Body of pancreas (tissue), 4 donors: ENCODE results near the gene GALNT17. TPM values are rescaled to one million over a fixed set of nuclear protein-coding genes. Genes with fewer than 3 reads are reported as not detected.
A peak's percentile ranks its signal among the peaks of the same experiment; 100 is the strongest.

Experiments
- ATAC-seq: fragments of 150-250 bp; one replicate; pipeline ENCODE4 v1.9.1; 2016
- DNase-seq, 4 donors: peaks; one replicate each; pipeline ENCODE4 v3.0.0-alpha.2; 2019
- H3K27ac ChIP-seq, 4 donors: fragments of 200-600 bp; sonication (generic); 1 replicate in 3 of 4; 2 replicates in 1 of 4; pipeline versions ENCODE4 v1.5.1 to v1.6.1; 2016 to 2019; ENCODE audit warnings: mild to moderate bottlenecking in 1 of 4, mixed read lengths in 1 of 4, moderate library complexity in 1 of 4
- H3K27me3 ChIP-seq, 2 donors: fragments of 200-600 bp; sonication (generic); one replicate each; pipeline ENCODE4 v1.6.0; 2016; ENCODE audit warnings: mild to moderate bottlenecking in 1 of 2
- H3K36me3 ChIP-seq, 2 donors: fragments of 200-600 bp; sonication (generic); replicated peaks in 1 of 2; 2 replicates each; pipeline ENCODE4 v1.5.1; 2016; ENCODE audit warnings: low read depth in 2 of 2; ENCODE audit not compliant: insufficient read depth in 1 of 2
- H3K4me1 ChIP-seq: fragments of 200-600 bp; sonication (generic); one replicate; pipeline ENCODE4 v1.6.0; 2016
- H3K4me3 ChIP-seq, 2 donors: fragments of 200-600 bp; sonication (generic); 1 replicate in 1 of 2; 2 replicates in 1 of 2; pipeline ENCODE4 v1.5.1; 2016 to 2019
- H3K9me3 ChIP-seq, 3 donors: fragments of 200-600 bp; sonication (generic); 1 replicate in 2 of 3; 2 replicates in 1 of 3; pipeline ENCODE4 v1.5.1; 2016
- POLR2A ChIP-seq, 3 donors: fragments of 450-650 bp; IDR thresholded peaks; one replicate each; pipeline ENCODE4 v1.6.1; 2016; ENCODE audit warnings: antibody characterized with exemption in 3 of 3, mild to moderate bottlenecking in 2 of 3
- WGBS, 2 donors: methylation state at CpG; one replicate each; pipeline ENCODE4 v1.1.5; 2017; 5-methylcytosine and 5-hydroxymethylcytosine counted together
- intact Hi-C: fragments of 100-400 bp; cut with DNase I; formaldehyde crosslinking; loops from one replicate; pipeline ENCODE4 v1.15.1; 2023
- total RNA-seq, 2 donors: library from RNA; depleted of rRNA; stranded (reverse); fragments of >200 nt; gene quantifications; one replicate each; pipeline ENCODE4 v1.1.0, GENCODE V29; 2016
- TF ChIP-seq, protein P1 (sequence below), 7 experiments: fragments of 450-650 bp in 4 of 7; fragments of 200-600 bp in 3 of 7; sonication (generic) in 3 of 7; IDR thresholded peaks; one replicate each; pipeline ENCODE4 v1.5.1; 2016 to 2019; ENCODE audit warnings: antibody characterized with exemption in 7 of 7

GALNT17 gene
- total RNA-seq, 2 donors from 2014 or later, result 6.5 to 27.4 TPM

DNA sequence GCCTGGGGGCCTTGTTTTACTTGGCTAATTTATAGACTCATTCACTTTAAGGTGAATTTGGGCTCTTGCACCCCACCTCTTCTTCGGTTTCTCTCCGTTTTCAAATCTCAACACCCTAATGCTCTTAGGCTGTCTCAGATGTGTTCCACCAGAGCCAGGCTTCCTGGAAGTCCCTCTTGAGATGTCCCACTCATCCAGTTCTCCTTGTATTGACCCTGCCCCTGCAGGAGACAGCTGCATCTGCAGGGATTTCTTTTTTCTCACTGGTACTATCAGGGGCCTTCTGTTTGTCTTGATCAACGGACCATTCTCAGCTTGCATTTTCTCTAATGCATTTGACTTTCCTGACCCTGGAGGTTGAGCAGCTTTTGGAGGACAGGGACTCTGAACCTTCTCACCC is 279.5 kb downstream of the GALNT17 start:
- no peak for DNase-seq
- H3K9me3 ChIP-seq, result no peaks in the 10 kb centered on the region
- H3K36me3 ChIP-seq, result no peaks in the 10 kb centered on the region
- H3K4me3 ChIP-seq, result no peak overlapping the region
- H3K4me1 ChIP-seq, result no peaks in the 10 kb centered on the region
- H3K27ac ChIP-seq, result no peak overlapping the region
- TF ChIP-seq, protein P1, sequence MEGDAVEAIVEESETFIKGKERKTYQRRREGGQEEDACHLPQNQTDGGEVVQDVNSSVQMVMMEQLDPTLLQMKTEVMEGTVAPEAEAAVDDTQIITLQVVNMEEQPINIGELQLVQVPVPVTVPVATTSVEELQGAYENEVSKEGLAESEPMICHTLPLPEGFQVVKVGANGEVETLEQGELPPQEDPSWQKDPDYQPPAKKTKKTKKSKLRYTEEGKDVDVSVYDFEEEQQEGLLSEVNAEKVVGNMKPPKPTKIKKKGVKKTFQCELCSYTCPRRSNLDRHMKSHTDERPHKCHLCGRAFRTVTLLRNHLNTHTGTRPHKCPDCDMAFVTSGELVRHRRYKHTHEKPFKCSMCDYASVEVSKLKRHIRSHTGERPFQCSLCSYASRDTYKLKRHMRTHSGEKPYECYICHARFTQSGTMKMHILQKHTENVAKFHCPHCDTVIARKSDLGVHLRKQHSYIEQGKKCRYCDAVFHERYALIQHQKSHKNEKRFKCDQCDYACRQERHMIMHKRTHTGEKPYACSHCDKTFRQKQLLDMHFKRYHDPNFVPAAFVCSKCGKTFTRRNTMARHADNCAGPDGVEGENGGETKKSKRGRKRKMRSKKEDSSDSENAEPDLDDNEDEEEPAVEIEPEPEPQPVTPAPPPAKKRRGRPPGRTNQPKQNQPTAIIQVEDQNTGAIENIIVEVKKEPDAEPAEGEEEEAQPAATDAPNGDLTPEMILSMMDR (IDR thresholded peaks at IDR 0.05), result no peak
- TF ChIP-seq POLR2A (IDR thresholded peaks at IDR 0.05), result no peak
- H3K27me3 ChIP-seq, result no peaks in the 10 kb centered on the region
- no peak for ATAC-seq
- intact Hi-C loops, result no loop called here
- WGBS, 2 donors, result 72 to 77% methylated on average over 3 of the region's 3 CpGs

DNA sequence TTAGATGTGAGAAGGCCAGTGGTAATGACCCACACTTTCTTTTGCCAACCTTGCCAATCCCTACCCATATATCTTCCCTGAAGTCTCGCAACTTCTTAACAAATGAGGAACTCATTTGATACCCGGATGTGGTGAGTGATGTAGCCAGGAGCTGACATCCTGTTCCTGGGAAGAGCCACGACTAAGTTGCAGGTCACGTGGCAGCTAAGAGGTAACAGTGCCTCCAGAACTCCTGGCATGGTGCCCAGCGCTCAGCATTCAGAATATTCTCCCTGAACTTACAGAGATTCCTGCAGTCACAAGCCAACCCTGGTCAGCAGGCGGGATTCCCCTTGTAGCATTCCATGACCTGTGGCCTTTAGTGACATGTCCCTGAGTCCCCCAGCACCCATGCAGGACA is 282.5 kb downstream of the GALNT17 start:
- Histone ChIP-seq H3K4me3 (no peak overlapping the region), H3K27me3 (no peaks in the 10 kb centered on the region), H3K36me3 (no peaks in the 10 kb centered on the region), H3K27ac (no peak overlapping the region), H3K4me1 (no peaks in the 10 kb centered on the region), H3K9me3 (no peaks in the 10 kb centered on the region)
- TF ChIP-seq, protein P1 (IDR thresholded peaks at IDR 0.05), result no peak
- no peak for TF ChIP-seq POLR2A (IDR thresholded peaks at IDR 0.05)
- ATAC-seq (no peak), DNase-seq (peak in 3 of 4 donors; percentile 12 to 20 (median 14))
- WGBS, 2 donors, result 73 to 84% methylated on average over 6 of the region's 6 CpGs
- intact Hi-C loops, result no loop called here

DNA sequence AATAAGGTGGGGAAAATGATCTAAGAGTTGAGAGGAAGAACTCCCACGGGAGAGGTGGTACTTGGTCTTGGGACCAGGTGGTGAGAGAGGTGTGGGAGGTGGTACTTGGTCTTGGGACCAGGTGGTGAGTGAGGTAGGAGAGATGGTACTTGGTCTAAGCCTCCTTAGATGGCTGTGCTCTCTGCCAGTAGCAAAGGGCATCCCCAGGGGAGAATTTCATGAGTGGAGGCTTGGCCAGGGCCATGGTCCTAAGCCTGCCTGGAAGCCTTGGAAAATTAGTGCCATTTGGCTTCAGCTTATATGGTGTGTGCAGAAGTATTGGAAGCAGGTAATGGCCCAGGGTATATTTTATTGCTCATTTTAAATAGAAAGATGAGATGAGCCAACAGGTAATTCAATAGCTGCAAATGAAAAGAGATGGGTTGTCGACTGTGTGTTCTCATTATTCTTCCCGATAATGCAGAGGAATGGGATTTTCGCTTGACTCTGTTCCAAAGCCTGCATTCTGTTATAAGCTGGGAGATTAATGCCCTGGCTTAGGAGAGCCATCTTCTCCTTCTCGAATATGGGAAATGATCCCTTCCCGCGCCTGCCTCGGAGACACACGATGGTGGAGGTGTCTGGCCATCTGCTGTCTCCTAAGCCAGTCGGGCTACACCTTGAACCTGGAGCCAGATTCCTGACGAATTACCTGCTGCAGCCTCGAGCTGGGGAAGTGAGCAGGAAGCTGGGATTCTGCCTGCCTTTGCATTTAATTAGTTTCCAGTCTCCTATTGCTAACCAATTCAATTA is 287.8 kb downstream of the GALNT17 start:
- no peaks in the 10 kb centered on the region for H3K4me1 ChIP-seq
- TF ChIP-seq, protein P1 (IDR thresholded peaks at IDR 0.05), result no peak
- TF ChIP-seq POLR2A (IDR thresholded peaks at IDR 0.05), result no peak
- H3K9me3 ChIP-seq, result no peaks in the 10 kb centered on the region
- no peaks in the 10 kb centered on the region for H3K27me3 ChIP-seq
- no peak overlapping the region for H3K4me3 ChIP-seq
- intact Hi-C loops, result no loop called here
- ATAC-seq (no peak), DNase-seq (no peak)
- H3K27ac ChIP-seq, result no peak overlapping the region
- H3K36me3 ChIP-seq, result no peaks in the 10 kb centered on the region
- WGBS, 2 donors, result 86 to 90% methylated on average over 12 of the region's 12 CpGs

DNA sequence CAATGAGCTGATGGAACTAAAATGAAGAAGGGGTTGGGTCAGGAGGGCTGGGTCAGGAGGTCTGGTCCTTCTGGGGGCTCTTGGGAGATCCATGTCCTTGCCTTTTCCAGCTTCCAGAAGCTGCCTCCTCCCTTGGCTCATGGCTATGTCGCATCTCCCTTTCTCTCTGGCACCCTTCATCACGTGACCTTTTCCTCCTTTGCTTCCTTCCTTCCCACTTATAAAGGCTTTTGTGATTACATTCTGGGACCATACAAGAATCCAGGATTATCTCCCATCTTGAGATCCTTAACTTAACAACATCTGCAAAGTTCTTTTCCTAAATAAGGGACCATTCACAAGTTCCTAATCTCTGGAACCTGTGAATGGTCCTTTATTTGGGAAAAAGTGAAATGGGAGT is 290.2 kb downstream of the GALNT17 start:
- WGBS, 2 donors, result 84 to 97% methylated on average over 2 of the region's 2 CpGs
- Histone ChIP-seq H3K36me3 (no peaks in the 10 kb centered on the region), H3K27ac (no peak overlapping the region), H3K9me3 (no peaks in the 10 kb centered on the region), H3K27me3 (no peaks in the 10 kb centered on the region), H3K4me1 (no peaks in the 10 kb centered on the region), H3K4me3 (no peak overlapping the region)
- TF ChIP-seq, protein P1 (IDR thresholded peaks at IDR 0.05), result no peak
- no peak for TF ChIP-seq POLR2A (IDR thresholded peaks at IDR 0.05)
- DNase-seq, result no peak
- ATAC-seq, result no peak
- intact Hi-C loops, result no loop called here
